GM18868 (cell line): ENCODE data around the gene WRAP73.
"Not testable (repeated sequence)": the region's sequence is repeated elsewhere in the genome, so short reads cannot be mapped to it uniquely, and the experiment has no call there.

Experiments used
- ATAC-seq: cut with Tn5 transposase; IDR thresholded peaks from one replicate; pipeline ENCODE4 v1.9.1; 2021; ENCODE audit warnings: mild to moderate bottlenecking, moderate library complexity; ENCODE audit not compliant: unreplicated experiment

WRAP73 gene

DNA sequence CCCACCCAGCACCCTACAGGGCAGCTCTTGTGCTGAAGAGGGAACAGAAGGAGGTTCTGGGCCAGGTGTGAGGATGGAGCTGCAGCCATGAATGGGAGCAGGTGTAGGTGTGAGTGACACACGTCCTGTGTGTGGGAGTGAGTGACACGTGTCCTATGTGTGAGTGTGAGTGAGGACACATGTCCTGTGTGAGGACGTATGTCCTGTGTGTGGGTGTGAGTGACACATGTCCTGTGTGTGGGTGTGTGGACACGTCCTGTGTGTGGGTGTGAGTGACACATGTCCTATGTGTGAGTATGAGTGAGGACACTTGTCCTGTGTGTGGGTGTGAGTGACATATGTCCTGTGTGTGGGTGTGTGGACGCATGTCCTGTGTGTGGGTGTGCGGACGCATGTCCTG is 65.0 kb downstream of the WRAP73 start:
- ATAC-seq = no peak

DNA sequence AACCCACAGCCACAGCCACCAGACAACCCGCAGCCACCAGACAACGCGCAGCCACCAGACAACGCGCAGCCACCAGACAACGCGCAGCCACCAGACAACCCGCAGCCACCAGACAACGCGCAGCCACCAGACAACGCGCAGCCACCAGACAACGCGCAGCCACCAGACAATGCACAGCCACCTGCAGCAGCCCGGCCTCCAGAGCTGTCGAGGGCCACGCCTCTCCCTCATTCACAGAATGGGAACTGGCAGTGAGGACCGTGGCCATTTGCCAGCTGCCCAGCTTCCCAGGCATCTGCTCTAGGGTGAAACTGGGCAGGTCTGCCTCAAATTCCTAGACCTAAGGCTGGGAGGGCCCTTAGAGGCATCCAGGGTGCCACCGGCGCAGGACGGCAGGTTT is 66.2 kb downstream of the WRAP73 start:
- not testable (repeated sequence) for ATAC-seq

DNA sequence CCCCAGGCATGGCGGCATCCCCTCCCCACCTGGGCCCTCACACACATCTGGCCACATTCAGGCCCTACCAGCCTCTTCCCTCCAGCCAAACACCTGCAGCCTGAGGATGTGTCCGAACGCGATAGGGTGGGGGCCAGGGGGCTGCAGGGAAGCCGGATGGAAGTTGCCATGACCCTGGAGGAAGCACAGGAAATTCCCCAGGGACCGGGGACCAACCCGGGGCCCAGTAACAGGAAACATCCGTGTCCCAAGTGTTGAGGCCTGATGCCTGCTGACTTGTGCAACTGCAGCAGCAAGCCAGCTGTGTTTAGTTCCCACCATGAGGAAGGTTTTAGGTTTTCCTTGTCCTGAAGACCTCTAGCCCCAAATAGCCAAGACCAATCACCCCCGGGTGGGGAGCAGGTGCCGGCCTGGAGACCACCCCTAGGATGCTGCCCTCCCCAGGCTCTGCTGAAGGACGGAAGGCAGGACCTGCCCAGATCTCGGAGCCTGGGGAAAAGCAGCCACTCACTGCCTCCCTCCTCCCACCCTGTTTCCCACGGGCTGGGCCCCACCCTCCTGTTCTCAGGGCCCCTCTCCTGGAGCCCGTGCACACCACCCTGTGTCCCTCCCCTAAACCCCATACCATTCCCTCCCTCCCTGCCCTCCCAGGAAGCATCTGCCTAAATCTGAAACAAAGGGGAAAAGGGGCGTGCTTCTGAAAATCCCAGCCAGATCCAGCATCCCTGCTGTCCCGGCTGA is 68.4 kb downstream of the WRAP73 start:
- no peak for ATAC-seq
